H1 (cell line): ENCODE data around the gene CTNND2. TPM values are rescaled to one million over a fixed set of nuclear protein-coding genes. Genes with fewer than 3 reads are reported as not detected.

Source experiments
- CTCF ChIA-PET: fragments of 300-600 bp; sonication (Branson Sonifier 250); formaldehyde crosslinking; loops from one replicate; lab custom pipeline; 2021; ENCODE audit not compliant: partially characterized antibody; lab: Charles Lee
- POLR2A ChIA-PET: fragments of 300-600 bp; sonication (Branson Sonifier 250); formaldehyde crosslinking; loops from one replicate; lab custom pipeline; 2021; ENCODE audit warnings: inconsistent platforms; ENCODE audit not compliant: partially characterized antibody; lab: Charles Lee
- DNase-seq, 2 experiments: peaks; one replicate each; pipeline versions ENCODE4 v3.0.0 to v3.0.0-alpha.2; 2010 to 2022; ENCODE audit warnings: low spot score in 2 of 2, low read depth in 1 of 2, mixed read lengths in 1 of 2
- FAIRE-seq: peaks from 2 replicates; lab custom pipeline; 2011; peaks lifted over from hg19 to GRCh38; lab: Jason Lieb, UNC
- H2AFZ ChIP-seq: 2 replicates; pipeline ENCODE4 v1.8.1; 2012; ENCODE audit warnings: low read length, inconsistent platforms
- H2AK5ac ChIP-seq: 2 replicates; pipeline ENCODE4 v1.6.1; 2013; ENCODE audit warnings: low read depth, low read length
- H2BK120ac ChIP-seq: replicated peaks from 2 replicates; pipeline ENCODE3; 2013; ENCODE audit warnings: low read depth, low read length, inconsistent platforms
- H2BK12ac ChIP-seq: 2 replicates; pipeline ENCODE4 v1.6.1; 2013; ENCODE audit warnings: low read depth, low read length
- H2BK15ac ChIP-seq: 2 replicates; pipeline ENCODE4 v1.6.1; 2013; ENCODE audit warnings: low read length
- H2BK20ac ChIP-seq: 2 replicates; pipeline ENCODE4 v1.6.1; 2013; ENCODE audit warnings: low read length
- H2BK5ac ChIP-seq: 2 replicates; pipeline ENCODE4 v1.6.1; 2013; ENCODE audit warnings: low read depth, low read length
- H3K14ac ChIP-seq: 2 replicates; pipeline ENCODE4 v1.6.1; 2013; ENCODE audit warnings: inconsistent platforms; ENCODE audit not compliant: insufficient read length
- H3K18ac ChIP-seq: 2 replicates; pipeline ENCODE4 v1.6.1; 2013; ENCODE audit warnings: low read length; ENCODE audit errors: extremely low read depth
- H3K23ac ChIP-seq: 2 replicates; pipeline ENCODE4 v1.6.1; 2013; ENCODE audit warnings: inconsistent platforms; ENCODE audit not compliant: insufficient read length
- H3K23me2 ChIP-seq: 2 replicates; pipeline ENCODE4 v1.6.1; 2013; ENCODE audit warnings: low read depth, low read length
- H3K27ac ChIP-seq: 2 replicates; pipeline ENCODE4 v1.6.1; 2011; ENCODE audit warnings: low read depth, low read length, inconsistent platforms
- H3K27me3 ChIP-seq, 4 experiments: replicated peaks in 1 of 4; 1 replicate in 1 of 4; 2 replicates in 3 of 4; pipeline versions ENCODE4 v1.6.1 to v1.8.1; 2011 to 2013; ENCODE audit warnings: low read length in 3 of 4, mild to moderate bottlenecking in 3 of 4, inconsistent platforms in 2 of 4, mixed read lengths in 2 of 4, moderate library complexity in 1 of 4; ENCODE audit not compliant: control insufficient read depth in 3 of 4, insufficient read depth in 3 of 4; ENCODE audit errors: extremely low read depth in 1 of 4
- H3K36me3 ChIP-seq, 4 experiments: 2 replicates each; pipeline versions ENCODE4 v1.6.1 to v1.8.1; 2011 to 2013; ENCODE audit warnings: mild to moderate bottlenecking in 4 of 4, low read length in 3 of 4, moderate library complexity in 2 of 4, control low read depth in 1 of 4, inconsistent platforms in 1 of 4; ENCODE audit not compliant: insufficient read depth in 4 of 4, control insufficient read depth in 2 of 4
- H3K4ac ChIP-seq: replicated peaks from 2 replicates; pipeline ENCODE3; 2013; ENCODE audit warnings: low read length, low read depth, mixed read lengths, inconsistent platforms; ENCODE audit not compliant: insufficient read length
- H3K4me1 ChIP-seq, 4 experiments: replicated peaks in 1 of 4; 1 replicate in 1 of 4; 2 replicates in 3 of 4; pipeline versions ENCODE4 v1.6.1 to v1.8.1; 2011 to 2013; ENCODE audit warnings: low read length in 3 of 4, inconsistent platforms in 2 of 4, mixed read lengths in 1 of 4; ENCODE audit not compliant: insufficient read depth in 4 of 4, control insufficient read depth in 3 of 4
- H3K4me2 ChIP-seq, 2 experiments: 2 replicates each; pipeline versions ENCODE4 v1.6.1 to v1.8.1; 2011 to 2013; ENCODE audit warnings: low read depth in 2 of 2, low read length in 2 of 2, control low read depth in 1 of 2, inconsistent platforms in 1 of 2, mild to moderate bottlenecking in 1 of 2; ENCODE audit not compliant: insufficient read depth in 1 of 2
- H3K4me3 ChIP-seq, 4 experiments: fragments of 200-600, 300-600 bp in 1 of 4; sonication (generic), shearing (Covaris generic), sonication (Bioruptor Twin) in 1 of 4; 2 replicates each; pipeline versions ENCODE4 v1.5.1 to v1.8.1; 2011 to 2016; ENCODE audit warnings: low read length in 4 of 4, low read depth in 3 of 4, control low read depth in 2 of 4, inconsistent platforms in 2 of 4, mild to moderate bottlenecking in 2 of 4, mixed read lengths in 1 of 4, moderate library complexity in 1 of 4; ENCODE audit not compliant: insufficient read depth in 2 of 4; ENCODE audit errors: extremely low read depth in 1 of 4
- H3K56ac ChIP-seq: replicated peaks from 2 replicates; pipeline ENCODE3; 2013; ENCODE audit warnings: low read depth, mild to moderate bottlenecking, mixed read lengths, low read length, inconsistent platforms; ENCODE audit not compliant: insufficient read length
- H3K79me1 ChIP-seq: 2 replicates; pipeline ENCODE4 v1.6.1; 2013; ENCODE audit warnings: low read depth, low read length, control low read depth
- H3K79me2 ChIP-seq, 2 experiments: 2 replicates each; pipeline versions ENCODE4 v1.6.1 to v1.8.1; 2012 to 2013; ENCODE audit warnings: low read length in 2 of 2, mild to moderate bottlenecking in 2 of 2, inconsistent platforms in 1 of 2; ENCODE audit not compliant: insufficient read depth in 2 of 2, control insufficient read depth in 1 of 2
- H3K9ac ChIP-seq, 4 experiments: replicated peaks in 1 of 4; 1 replicate in 1 of 4; 2 replicates in 3 of 4; pipeline versions ENCODE4 v1.6.1 to v1.8.1; 2011 to 2013; ENCODE audit warnings: low read depth in 3 of 4, low read length in 3 of 4, control low read depth in 2 of 4, mild to moderate bottlenecking in 2 of 4, moderate library complexity in 2 of 4, inconsistent platforms in 1 of 4; ENCODE audit errors: extremely low read depth in 1 of 4
- H3K9me3 ChIP-seq, 2 experiments: 2 replicates each; pipeline versions ENCODE4 v1.6.1 to v1.8.1; 2012 to 2013; ENCODE audit warnings: mild to moderate bottlenecking in 2 of 2, moderate library complexity in 2 of 2, control low read depth in 1 of 2, inconsistent platforms in 1 of 2, low read depth in 1 of 2, low read length in 1 of 2, mixed read lengths in 1 of 2; ENCODE audit not compliant: insufficient read depth in 2 of 2
- H4K20me1 ChIP-seq, 2 experiments: replicated peaks in 1 of 2; 2 replicates each; pipeline versions ENCODE3 to v1.8.1; 2011 to 2013; ENCODE audit warnings: inconsistent platforms in 2 of 2, low read length in 2 of 2, mild to moderate bottlenecking in 1 of 2; ENCODE audit not compliant: insufficient read depth in 2 of 2, control insufficient read depth in 1 of 2
- H4K5ac ChIP-seq: 2 replicates; pipeline ENCODE4 v1.6.1; 2013; ENCODE audit warnings: low read length, low read depth, mixed read lengths, inconsistent platforms; ENCODE audit not compliant: insufficient read length
- H4K8ac ChIP-seq: 2 replicates; pipeline ENCODE4 v1.8.0; 2013; ENCODE audit warnings: mild to moderate bottlenecking, moderate library complexity, low read length, inconsistent platforms; ENCODE audit not compliant: insufficient read depth; ENCODE audit errors: extremely low read depth
- H4K91ac ChIP-seq: replicated peaks from 2 replicates; pipeline ENCODE3; 2013; ENCODE audit warnings: low read length, mixed read lengths, inconsistent platforms; ENCODE audit not compliant: insufficient read length
- BCL11A ChIP-seq, 2 experiments: IDR thresholded peaks; one replicate each; pipeline ENCODE4 v1.6.1; 2011; ENCODE audit warnings: low read depth in 2 of 2, low read length in 2 of 2, mild to moderate bottlenecking in 2 of 2
- CEBPB ChIP-seq: IDR thresholded peaks from 2 replicates; pipeline ENCODE4 v1.6.1; 2012; ENCODE audit warnings: low read depth, low read length
- FOSL1 ChIP-seq: IDR thresholded peaks from 2 replicates; pipeline ENCODE4 v1.6.1; 2011; ENCODE audit warnings: mild to moderate bottlenecking, low read depth, low read length, moderate library complexity; ENCODE audit not compliant: insufficient read depth
- JUN ChIP-seq: IDR thresholded peaks from 2 replicates; pipeline ENCODE4 v1.6.1; 2011; ENCODE audit warnings: low read depth, mild to moderate bottlenecking, improper control_type of control experiment, low read length
- JUND ChIP-seq: IDR thresholded peaks from 2 replicates; pipeline ENCODE4 v1.6.1; 2011; ENCODE audit warnings: mild to moderate bottlenecking, improper control_type of control experiment, low read length
- NRF1 ChIP-seq: IDR thresholded peaks from 2 replicates; pipeline ENCODE4 v1.6.1; 2011; ENCODE audit warnings: mild to moderate bottlenecking, low read depth, low read length, improper control_type of control experiment
- RNF2 ChIP-seq: fragments of 200-900, 300-1000 bp; sonication (generic); IDR thresholded peaks from 2 replicates; pipeline ENCODE4 v1.7.1; 2016; ENCODE audit warnings: borderline replicate concordance, low read depth, mild to moderate bottlenecking, antibody characterized with exemption, low read length; ENCODE audit not compliant: poor library complexity, severe bottlenecking; ENCODE audit errors: missing control alignments
- SAP30 ChIP-seq: fragments of 300-600 bp; sonication (generic); IDR thresholded peaks from 2 replicates; pipeline ENCODE4 v1.7.1; 2012; ENCODE audit warnings: low read length, moderate library complexity, mild to moderate bottlenecking, inconsistent platforms; ENCODE audit not compliant: insufficient read depth, insufficient replicate concordance
- SP2 ChIP-seq: IDR thresholded peaks from 2 replicates; pipeline ENCODE4 v1.6.1; 2012; ENCODE audit warnings: mild to moderate bottlenecking, low read length, inconsistent platforms
- SP4 ChIP-seq: IDR thresholded peaks from 2 replicates; pipeline ENCODE4 v1.6.1; 2012; ENCODE audit warnings: low read length, inconsistent platforms
- YY1 ChIP-seq: IDR thresholded peaks from 2 replicates; pipeline ENCODE4 v1.6.1; 2011; ENCODE audit warnings: low read depth, mild to moderate bottlenecking, low read length
- WGBS, 2 experiments: shearing (Covaris generic) in 1 of 2; methylation state at CpG; one replicate each; pipeline versions ENCODE4 v1.1.6 to v1.1.7; 2013 to 2015; ENCODE audit warnings: low lambda C conversion rate in 2 of 2, mixed read lengths in 2 of 2, inconsistent platforms in 1 of 2, low coverage in 1 of 2, missing lambda C conversion rate in 1 of 2; ENCODE audit not compliant: insufficient replicate concordance in 2 of 2, insufficient coverage in 1 of 2, insufficient read length in 1 of 2; ENCODE audit errors: extremely low coverage in 1 of 2, missing lambda C conversion rate in 1 of 2; 5-methylcytosine and 5-hydroxymethylcytosine counted together
- polyA plus RNA-seq, 7 experiments: library from polyadenylated mRNA; depleted of rRNA in 3 of 7; stranded (reverse) in 5 of 7; unstranded in 2 of 7; fragments of >200 nt in 5 of 7; fragments of 200-250 nt in 2 of 7; gene quantifications; 1 replicate in 5 of 7; 2 replicates in 1 of 7; 4 replicates in 1 of 7; pipeline versions ENCODE4 v1.2.1 to v1.2.3, GENCODE V29; 2011 to 2013; ENCODE audit warnings: missing spikeins in 2 of 7, mixed read lengths in 2 of 7
- total RNA-seq: library from RNA; stranded (reverse); fragmentation: NEBNext Ultra II Directional; extraction: Animal tissue kit (Norgen Biotek cat#: 25700); gene quantifications from 2 replicates; pipeline ENCODE4 v1.2.1, GENCODE V29; 2021
- TF ChIP-seq, protein P1 (sequence below): IDR thresholded peaks from 2 replicates; pipeline ENCODE4 v1.6.1; 2012; ENCODE audit warnings: inconsistent platforms
- TF ChIP-seq, protein P2 (sequence below): IDR thresholded peaks from 2 replicates; pipeline ENCODE4 v1.6.1; 2012; ENCODE audit warnings: low read length, inconsistent platforms

The CTNND2 gene
- total and polyA plus RNA-seq, 2 of the 8 experiments (the other 6 are each of a cell fraction or from before 2014, with no cell fraction given), result 7.4 to 14.2 TPM

- Histone ChIP-seq H4K8ac (no peak overlapping the region), H3K4ac (no peak overlapping the region), H3K4me1 (peaks cover 0 to 1% (median 0%) of the 10 kb centered on the region in 4 experiments; a peak in 2 of 7 replicates), H3K9me3 (no peaks in the 10 kb centered on the region), H3K9ac (no peak overlapping the region), H3K18ac (no peak overlapping the region), H3K56ac (no peak overlapping the region), H3K23me2 (no peaks in the 10 kb centered on the region), H2BK120ac (no peak overlapping the region), H2BK15ac (no peak overlapping the region), H2AK5ac (no peak overlapping the region), H3K36me3 (no peaks in the 10 kb centered on the region), H2BK5ac (no peak overlapping the region), H3K27me3 (no peaks in the 10 kb centered on the region), H2BK20ac (no peak overlapping the region), H3K14ac (no peak overlapping the region), H3K23ac (no peak overlapping the region), H2BK12ac (no peak overlapping the region), H3K79me2 (peaks cover 0 to 4% of the 10 kb centered on the region in 2 experiments; a peak in 2 of 4 replicates), H4K20me1 (peaks cover 0 to 2% of the 10 kb centered on the region in 2 experiments), H3K4me2 (no peak overlapping the region), H3K79me1 (no peaks in the 10 kb centered on the region), H4K91ac (no peak overlapping the region), H4K5ac (no peak overlapping the region), H2AFZ (no peak overlapping the region), H3K27ac (no peak overlapping the region), H3K4me3 (no peak overlapping the region)
- 87% methylated on average over 6 of the region's 6 CpGs; no CpG with 5 or more reads in 1 of the 2 experiments for WGBS, 2 experiments
- ChIA-PET CTCF (interaction anchor here (0.7 to 1.1 kb wide), 2 partner anchors 10 to 12 kb away, joined by 3 to 5 read pairs; partner anchors contain the start of gene CTNND2), POLR2A (no interaction called here)
- DNase-seq, result no peak
- no peak for FAIRE-seq
- TF ChIP-seq NRF1 (no peak), SAP30 (no peak), JUN (no peak), SP2 (no peak), BCL11A (IDR thresholded peaks at IDR 0.05; ENCODE audit: low read depth in 2 of 2, low read length in 2 of 2) (no peak), YY1 (no peak), RNF2 (no peak), SP4 (no peak), FOSL1 (no peak), CEBPB (no peak), JUND (no peak)
- TF ChIP-seq, protein P1, sequence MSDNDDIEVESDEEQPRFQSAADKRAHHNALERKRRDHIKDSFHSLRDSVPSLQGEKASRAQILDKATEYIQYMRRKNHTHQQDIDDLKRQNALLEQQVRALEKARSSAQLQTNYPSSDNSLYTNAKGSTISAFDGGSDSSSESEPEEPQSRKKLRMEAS, result no peak
- TF ChIP-seq, protein P2, sequence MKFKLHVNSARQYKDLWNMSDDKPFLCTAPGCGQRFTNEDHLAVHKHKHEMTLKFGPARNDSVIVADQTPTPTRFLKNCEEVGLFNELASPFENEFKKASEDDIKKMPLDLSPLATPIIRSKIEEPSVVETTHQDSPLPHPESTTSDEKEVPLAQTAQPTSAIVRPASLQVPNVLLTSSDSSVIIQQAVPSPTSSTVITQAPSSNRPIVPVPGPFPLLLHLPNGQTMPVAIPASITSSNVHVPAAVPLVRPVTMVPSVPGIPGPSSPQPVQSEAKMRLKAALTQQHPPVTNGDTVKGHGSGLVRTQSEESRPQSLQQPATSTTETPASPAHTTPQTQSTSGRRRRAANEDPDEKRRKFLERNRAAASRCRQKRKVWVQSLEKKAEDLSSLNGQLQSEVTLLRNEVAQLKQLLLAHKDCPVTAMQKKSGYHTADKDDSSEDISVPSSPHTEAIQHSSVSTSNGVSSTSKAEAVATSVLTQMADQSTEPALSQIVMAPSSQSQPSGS, result no peak
These were observed 11.4 kb downstream of the CTNND2 start for GRCh38 chr5:11892832-11893231.
